IPS-20b (cell line): Measurements from ENCODE around the gene WDR55.
"Not testable (repeated sequence)": the region's sequence is repeated elsewhere in the genome, so short reads cannot be mapped to it uniquely, and the experiment has no call there.

ENCODE experiments used
- H3K27ac ChIP-seq: one replicate; pipeline ENCODE4 v1.5.1; 2013; ENCODE audit warnings: low read length
- H3K27me3 ChIP-seq: 2 replicates; pipeline ENCODE4 v1.6.1; 2013; ENCODE audit warnings: mild to moderate bottlenecking, low read length, inconsistent platforms; ENCODE audit not compliant: insufficient read depth
- H3K36me3 ChIP-seq: 2 replicates; pipeline ENCODE4 v1.6.1; 2013; ENCODE audit warnings: low read depth, mild to moderate bottlenecking, inconsistent platforms, low read length, moderate library complexity; ENCODE audit not compliant: insufficient read depth
- H3K4me1 ChIP-seq: 2 replicates; pipeline ENCODE4 v1.6.1; 2013; ENCODE audit warnings: mild to moderate bottlenecking, control low read depth, inconsistent platforms, low read length, moderate library complexity; ENCODE audit not compliant: insufficient read depth
- H3K4me3 ChIP-seq: 2 replicates; pipeline ENCODE4 v1.5.1; 2013; ENCODE audit warnings: mild to moderate bottlenecking, low read length, inconsistent platforms
- H3K9ac ChIP-seq: 2 replicates; pipeline ENCODE4 v1.6.1; 2013; ENCODE audit warnings: low read depth, mild to moderate bottlenecking, inconsistent platforms, low read length, moderate library complexity
- H3K9me3 ChIP-seq: 2 replicates; pipeline ENCODE4 v1.6.1; 2013; ENCODE audit warnings: mild to moderate bottlenecking, low read depth, low read length, inconsistent platforms; ENCODE audit not compliant: insufficient read depth

WDR55 gene

GRCh38 chr5:140633501-140633900 is 31.2 kb upstream of the WDR55 start:
- Histone ChIP-seq H3K9ac (no peak overlapping the region), H3K4me3 (0 out of 2 replicates have a peak overlapping the region, but pooled peaks have one; percentile 66)

GRCh38 chr5:140634103-140634502 is 30.6 kb upstream of the WDR55 start:
- Histone ChIP-seq H3K4me1 (peaks cover 3% of the 10 kb centered on the region; the same call in 1 of the 2 replicates), H3K27me3 (peaks cover 42% of the 10 kb centered on the region), H3K36me3 (no peaks in the 10 kb centered on the region), H3K9me3 (no peaks in the 10 kb centered on the region), H3K4me3 (no peak overlapping the region), H3K9ac (no peak overlapping the region), H3K27ac (no peak overlapping the region)

More at GRCh38 chr5:140633501-140633900, 31.2 kb upstream of the WDR55 start:
- Histone ChIP-seq H3K9me3 (peaks cover 5% of the 10 kb centered on the region; the same call in 1 of the 2 replicates), H3K4me1 (no peaks in the 10 kb centered on the region), H3K27me3 (peaks cover 42% of the 10 kb centered on the region), H3K27ac (no peak overlapping the region), H3K36me3 (no peaks in the 10 kb centered on the region)

GRCh38 chr5:140635291-140636257 is 29.1 kb upstream of the WDR55 start:
- Histone ChIP-seq H3K4me3 (no peak overlapping the region), H3K9me3 (no peaks in the 10 kb centered on the region), H3K4me1 (peaks cover 6% of the 10 kb centered on the region; the same call in 1 of the 2 replicates), H3K27me3 (peaks cover 36% of the 10 kb centered on the region), H3K27ac (no peak overlapping the region), H3K36me3 (no peaks in the 10 kb centered on the region), H3K9ac (no peak overlapping the region)

- H3K4me1 ChIP-seq, result peaks cover 6% of the 10 kb centered on the region; the same call in 1 of the 2 replicates
- no peak overlapping the region for H3K27ac ChIP-seq
- no peaks in the 10 kb centered on the region for H3K9me3 ChIP-seq
- peaks cover 17% of the 10 kb centered on the region for H3K27me3 ChIP-seq
- peaks cover 12% of the 10 kb centered on the region; the same call in 1 of the 2 replicates for H3K36me3 ChIP-seq
- H3K4me3 ChIP-seq, result no peak overlapping the region
- H3K9ac ChIP-seq, result no peak overlapping the region
These were observed 27.2 kb upstream of the WDR55 start for GRCh38 chr5:140637371-140638100.

- H3K9ac ChIP-seq, H3K4me1 ChIP-seq, H3K27me3 ChIP-seq, H3K9me3 ChIP-seq, H3K27ac ChIP-seq: not testable (repeated sequence)
- peaks cover 25% of the 10 kb centered on the region for H3K36me3 ChIP-seq
- peak overlapping the region; percentile 97 for H3K4me3 ChIP-seq
These were observed 25.9 kb upstream of the WDR55 start for GRCh38 chr5:140638898-140639147.

- H3K4me1 ChIP-seq, result peaks cover 6% of the 10 kb centered on the region; the same call in 1 of the 2 replicates
- peak within 1 kb of the TSS; percentile 92 for H3K9ac ChIP-seq
- H3K4me3 ChIP-seq, result peak within 1 kb of the TSS; percentile 97
- H3K27ac ChIP-seq, result peak within 1 kb of the TSS; percentile 63
- H3K9me3 ChIP-seq, result no peaks in the 10 kb centered on the region
- H3K27me3 ChIP-seq, result no peaks in the 10 kb centered on the region
- peaks cover 30% of the 10 kb centered on the region for H3K36me3 ChIP-seq
These were observed 25.3 kb upstream of the WDR55 start, which contains the start of gene TMCO6 for GRCh38 chr5:140639148-140639981. Gene TMCO6, plus strand, starts transcription at chr5:140639451. Its CDS starts 77 bp downstream, at chr5:140639528.

GRCh38 chr5:140641716-140642115 is 23.0 kb upstream of the WDR55 start:
- Histone ChIP-seq H3K4me1 (peaks cover 6% of the 10 kb centered on the region; the same call in 1 of the 2 replicates), H3K36me3 (peaks cover 47% of the 10 kb centered on the region), H3K9ac (no peak overlapping the region), H3K9me3 (no peaks in the 10 kb centered on the region), H3K27me3 (no peaks in the 10 kb centered on the region), H3K4me3 (no peak overlapping the region), H3K27ac (no peak overlapping the region)

- Histone ChIP-seq H3K4me3 (no peak overlapping the region), H3K27ac (no peak overlapping the region), H3K4me1 (peaks cover 6% of the 10 kb centered on the region; the same call in 1 of the 2 replicates), H3K36me3 (peaks cover 48% of the 10 kb centered on the region), H3K9me3 (no peaks in the 10 kb centered on the region), H3K27me3 (no peaks in the 10 kb centered on the region), H3K9ac (no peak overlapping the region)
These were observed 22.0 kb upstream of the WDR55 start for GRCh38 chr5:140642718-140643117.

GRCh38 chr5:140647042-140647419 is 17.7 kb upstream of the WDR55 start:
- peak overlapping the region; percentile 90 for H3K4me3 ChIP-seq
- H3K4me1 ChIP-seq, result peaks cover 3% of the 10 kb centered on the region; the same call in 1 of the 2 replicates
- H3K9ac ChIP-seq, result peak overlapping the region; percentile 91
- H3K27ac ChIP-seq, result no peak overlapping the region
- H3K9me3 ChIP-seq, result no peaks in the 10 kb centered on the region
- H3K27me3 ChIP-seq, result no peaks in the 10 kb centered on the region
- peaks cover 66% of the 10 kb centered on the region for H3K36me3 ChIP-seq

- H3K9ac ChIP-seq, result no peak overlapping the region
- no peaks in the 10 kb centered on the region for H3K27me3 ChIP-seq
- peaks cover 86% of the 10 kb centered on the region for H3K36me3 ChIP-seq
- no peak overlapping the region for H3K4me3 ChIP-seq
- H3K4me1 ChIP-seq, result no peaks in the 10 kb centered on the region
- no peaks in the 10 kb centered on the region for H3K9me3 ChIP-seq
- no peak overlapping the region for H3K27ac ChIP-seq
These were observed 5.8 kb upstream of the WDR55 start for GRCh38 chr5:140658870-140659269.

- not testable (repeated sequence) for H3K4me3 ChIP-seq, H3K9me3 ChIP-seq, H3K9ac ChIP-seq, H3K27ac ChIP-seq, H3K27me3 ChIP-seq, H3K4me1 ChIP-seq
- peaks cover 71% of the 10 kb centered on the region for H3K36me3 ChIP-seq
These were observed 4.3 kb upstream of the WDR55 start for GRCh38 chr5:140660371-140660770.
